Glomerular visceral epithelial cell (primary cell): ENCODE measurements around the gene HLA-DQA2.
"Not testable (repeated sequence)": the region's sequence is repeated elsewhere in the genome, so short reads cannot be mapped to it uniquely, and the experiment has no call there.

ENCODE experiments used
- DNase-seq: peaks from one replicate; pipeline ENCODE4 v3.0.0-alpha.2; 2016; ENCODE audit errors: extremely low spot score

HLA-DQA2 gene

DNA sequence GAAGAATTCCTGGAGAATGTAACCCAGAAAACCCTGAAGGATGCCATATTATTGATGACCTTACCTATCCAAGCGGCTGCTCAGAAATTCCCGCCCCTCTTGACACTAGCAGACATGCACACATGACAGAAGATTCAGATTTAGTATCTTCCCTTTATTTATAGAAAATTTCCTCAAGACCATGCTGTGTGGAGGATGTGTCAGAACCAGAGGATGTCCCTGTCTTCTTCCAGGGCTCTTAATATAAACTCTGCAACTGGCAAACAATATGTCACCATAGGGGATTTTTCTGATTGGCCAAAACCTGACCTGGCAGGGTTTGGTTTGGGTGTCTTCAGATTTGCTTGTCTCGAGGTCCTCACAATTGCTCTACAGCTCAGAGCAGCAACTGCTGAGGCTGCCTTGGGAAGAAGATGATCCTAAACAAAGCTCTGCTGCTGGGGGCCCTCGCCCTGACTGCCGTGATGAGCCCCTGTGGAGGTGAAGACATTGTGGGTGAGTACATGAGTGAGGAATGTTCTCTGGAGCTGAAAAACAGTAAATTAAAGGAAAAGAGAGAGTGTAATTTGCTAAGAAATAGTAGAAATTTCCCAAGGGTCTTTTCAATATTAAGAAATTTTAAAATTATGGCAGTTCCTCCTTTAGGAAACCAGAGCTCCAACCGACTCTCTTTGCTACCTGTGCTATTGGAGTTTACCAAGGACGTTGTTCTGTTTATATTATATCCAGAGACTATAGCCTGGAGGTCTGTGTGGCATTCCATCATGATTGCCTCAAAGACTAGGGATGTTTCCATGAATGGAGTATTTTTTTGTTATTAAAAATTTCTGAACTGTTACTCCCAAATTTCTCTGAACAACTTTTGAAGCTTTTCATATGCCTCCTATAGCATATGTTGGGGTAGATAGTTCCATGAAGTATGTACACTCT lies at the start of gene HLA-DQA2:
Gene HLA-DQA2 (plus strand): TSS at position 361 of the 930 bp plus-strand sequence. CDS start 53 bp downstream, at position 414.
- DNase-seq, result no peak

GRCh38 chr6:32692019-32692418 lies 49.2 kb upstream of the HLA-DQA2 start:
- peak; percentile 11 for DNase-seq

DNA sequence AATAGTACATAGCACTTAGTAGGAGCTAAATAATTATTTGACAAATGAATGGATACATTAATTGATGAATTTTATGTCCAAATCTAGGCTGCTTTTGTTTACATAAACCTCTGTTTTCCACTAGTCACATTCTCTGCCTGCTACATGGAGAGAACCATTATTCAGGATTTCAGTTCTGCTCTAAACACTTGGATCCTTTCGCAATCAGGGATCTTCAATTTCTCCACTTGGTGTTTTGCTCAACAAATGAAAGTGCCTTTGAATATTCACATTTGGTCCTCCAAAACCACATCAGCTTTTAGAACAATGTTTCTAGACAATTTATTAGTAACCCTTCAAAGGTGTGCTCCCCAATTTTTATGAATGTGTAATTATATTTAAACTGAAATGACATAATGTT lies 44.2 kb upstream of the HLA-DQA2 start:
- DNase-seq, result no peak

DNA sequence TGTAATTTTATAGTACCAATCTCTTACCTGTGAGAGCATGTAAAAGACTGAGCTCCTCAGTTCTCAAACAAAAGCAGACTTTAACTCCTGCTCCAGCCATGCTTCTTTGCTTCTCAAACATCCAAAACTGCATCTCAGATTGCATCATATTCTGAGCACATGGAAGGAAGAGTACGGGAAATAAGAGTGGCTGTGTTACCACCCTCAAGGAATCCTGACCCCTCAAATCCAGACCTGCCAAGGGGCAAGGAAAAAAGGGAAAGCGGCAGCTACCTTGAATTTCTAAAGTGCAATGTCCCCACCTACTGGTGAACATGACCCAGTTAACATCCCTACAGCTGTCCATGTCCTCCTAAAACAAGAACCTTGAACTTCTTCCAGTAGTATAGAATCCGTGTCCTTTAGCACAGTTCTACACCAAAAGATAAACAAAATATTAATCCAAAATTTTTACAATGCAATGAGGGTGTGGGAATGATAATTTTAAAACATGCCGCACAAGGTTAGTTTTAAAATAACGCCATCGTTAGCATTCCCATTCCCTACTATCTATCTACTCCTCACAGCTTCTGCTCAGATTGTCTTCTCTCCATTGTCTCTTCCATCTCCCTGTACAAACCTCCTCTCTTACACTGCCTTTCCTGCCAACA lies 40.7 kb upstream of the HLA-DQA2 start:
- peak; percentile 52 for DNase-seq

DNA sequence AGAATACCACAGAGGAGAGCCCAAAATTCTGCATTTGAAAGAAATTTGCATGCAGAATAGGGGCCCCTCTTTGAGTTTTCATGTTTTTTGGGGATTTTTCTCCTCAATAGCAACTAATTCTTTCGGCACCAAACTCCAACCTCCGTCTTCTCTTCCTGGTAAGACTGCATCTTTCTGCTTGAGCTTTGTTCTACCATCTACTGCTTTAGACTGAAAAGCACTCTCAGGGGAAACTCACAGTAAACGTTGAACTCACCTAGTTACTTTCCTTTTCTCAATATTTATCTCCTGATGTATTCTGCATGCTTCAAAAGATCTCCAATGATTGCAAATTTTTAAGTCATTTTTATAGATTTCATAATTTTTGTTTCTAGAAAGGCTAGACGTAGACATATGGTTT lies 37.8 kb upstream of the HLA-DQA2 start:
- DNase-seq, result no peak

GRCh38 chr6:32705164-32705563 lies 36.0 kb upstream of the HLA-DQA2 start:
- DNase-seq, result not testable (repeated sequence)

DNA sequence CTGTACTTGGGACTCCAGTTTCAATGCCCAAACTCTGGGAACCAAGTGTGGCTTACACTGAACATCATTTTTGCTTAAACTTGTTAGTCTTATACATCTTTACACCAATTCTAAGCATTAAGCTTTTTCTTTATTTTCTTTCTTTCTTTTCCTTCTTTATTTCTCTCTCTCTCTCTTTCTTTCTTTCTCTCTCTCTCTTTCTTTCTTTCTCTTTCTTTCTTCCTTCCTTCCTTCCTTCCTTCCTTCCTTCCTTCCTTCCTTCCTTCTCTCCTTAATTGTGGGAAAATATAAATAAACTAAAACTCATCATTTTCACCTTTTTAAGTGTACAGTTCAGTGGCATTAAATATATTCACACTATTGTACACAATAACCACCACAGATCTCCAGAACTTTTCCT lies 31.6 kb upstream of the HLA-DQA2 start:
- no peak for DNase-seq

DNA sequence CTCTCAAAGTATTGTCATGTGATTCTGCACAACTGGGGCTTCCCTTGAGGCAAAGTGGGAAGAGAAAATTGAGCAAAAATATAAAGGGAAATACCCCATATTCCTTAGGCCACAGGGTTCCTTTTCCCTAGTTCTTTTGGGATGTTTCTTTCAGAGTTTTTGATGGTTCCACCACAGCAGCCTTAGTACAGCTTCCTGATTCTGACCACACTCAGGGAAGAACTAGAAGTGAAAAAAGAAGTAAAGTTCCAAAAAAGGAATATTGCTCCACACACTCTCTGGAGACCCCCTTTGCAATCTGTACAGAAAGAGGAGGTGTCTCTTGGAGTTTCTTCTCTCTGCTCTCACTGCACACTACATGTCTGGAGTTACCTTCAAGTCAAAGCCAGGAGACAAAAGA lies 27.9 kb upstream of the HLA-DQA2 start:
- DNase-seq, result no peak

GRCh38 chr6:32716396-32716795 lies 24.8 kb upstream of the HLA-DQA2 start:
- no peak for DNase-seq

DNA sequence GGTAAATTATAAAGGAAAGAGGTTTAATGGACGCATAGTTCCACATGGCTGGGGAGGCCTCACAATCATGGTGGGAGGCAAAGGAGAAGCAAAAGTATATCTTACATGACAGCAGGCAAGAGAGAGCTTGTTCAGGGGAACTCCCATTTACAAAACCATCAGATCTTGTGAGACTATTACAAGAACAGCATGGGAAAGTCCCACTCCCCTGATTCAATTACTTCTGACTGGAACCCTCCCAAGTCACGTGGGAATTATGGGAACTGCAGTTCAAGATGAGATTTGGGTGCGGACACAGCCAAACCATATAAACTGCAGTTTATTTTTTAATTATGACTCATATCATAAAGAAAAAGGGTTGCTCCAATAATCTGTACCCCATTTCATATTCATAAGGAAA lies 22.3 kb upstream of the HLA-DQA2 start:
- no peak for DNase-seq

GRCh38 chr6:32738126-32738525 lies 3.1 kb upstream of the HLA-DQA2 start:
- no peak for DNase-seq

DNA sequence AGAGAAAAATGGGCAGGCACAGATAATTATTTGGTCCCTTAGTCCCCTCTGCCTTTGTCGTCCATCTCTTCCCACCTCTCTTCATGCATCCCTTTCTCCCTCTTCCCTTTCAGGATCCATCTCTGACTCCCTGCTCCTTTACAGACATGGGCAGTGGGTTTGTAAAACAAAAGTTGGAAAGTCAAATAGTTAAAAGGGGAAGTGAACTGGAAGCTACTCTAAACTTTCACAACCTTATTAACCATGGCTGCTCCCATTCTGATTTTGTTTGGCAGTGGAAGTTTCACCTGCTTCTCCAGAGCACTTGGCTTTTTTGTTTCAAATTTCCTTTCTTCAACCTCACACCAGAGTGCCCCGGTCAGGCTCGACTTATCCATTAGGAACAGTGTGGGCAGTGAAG lies 1.2 kb downstream of the HLA-DQA2 start:
- DNase-seq, result no peak

DNA sequence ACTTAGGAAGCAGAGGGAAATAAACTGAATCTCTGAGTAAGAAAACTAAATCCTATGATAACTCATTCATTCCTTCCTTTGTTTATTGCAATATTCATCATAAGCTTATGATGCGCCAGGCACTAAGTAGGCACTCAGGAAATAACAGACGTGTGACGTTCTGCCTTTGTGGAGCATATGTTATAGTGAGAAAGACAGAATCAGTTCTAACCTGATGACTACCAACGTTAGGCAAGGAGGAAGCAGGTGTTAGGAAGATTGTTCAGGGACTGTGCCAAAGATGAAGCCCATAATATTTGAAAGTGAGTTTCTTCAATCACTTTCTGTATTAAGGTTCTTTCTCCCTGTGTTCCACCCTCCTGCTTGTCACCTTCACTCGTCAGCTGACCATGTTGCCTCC lies 3.6 kb downstream of the HLA-DQA2 start:
- DNase-seq, result no peak

DNA sequence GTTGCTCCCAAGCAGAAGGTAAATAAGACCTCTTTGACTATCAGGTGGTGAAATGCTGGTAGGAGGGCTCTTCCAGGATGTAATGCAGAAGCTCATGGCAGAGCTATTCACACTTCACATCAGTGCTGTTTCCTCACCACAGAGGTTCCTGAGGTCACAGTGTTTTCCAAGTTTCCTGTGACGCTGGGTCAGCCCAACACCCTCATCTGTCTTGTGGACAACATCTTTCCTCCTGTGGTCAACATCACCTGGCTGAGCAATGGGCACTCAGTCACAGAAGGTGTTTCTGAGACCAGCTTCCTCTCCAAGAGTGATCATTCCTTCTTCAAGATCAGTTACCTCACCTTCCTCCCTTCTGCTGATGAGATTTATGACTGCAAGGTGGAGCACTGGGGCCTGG lies 4.5 kb downstream of the HLA-DQA2 start:
- not testable (repeated sequence) for DNase-seq

DNA sequence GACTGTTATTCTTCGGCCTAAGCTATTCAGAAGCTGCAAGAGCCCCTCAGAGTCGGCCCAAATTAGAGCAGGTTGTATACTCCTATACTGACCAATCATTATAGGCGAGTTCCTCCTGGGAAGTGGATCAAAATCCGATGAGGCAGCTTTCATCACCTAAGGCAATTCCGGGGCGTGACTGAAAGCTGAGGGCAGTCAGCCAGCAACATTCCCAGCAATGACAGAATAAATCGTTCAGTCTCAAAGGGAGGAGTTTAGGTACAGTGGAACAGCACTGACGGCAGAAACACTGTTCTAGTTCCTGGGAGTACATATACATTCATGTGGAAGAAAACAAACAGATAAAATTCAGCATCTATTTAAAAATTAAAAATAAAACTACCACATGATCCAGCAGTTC lies 11.4 kb downstream of the HLA-DQA2 start:
- DNase-seq, result no peak

DNA sequence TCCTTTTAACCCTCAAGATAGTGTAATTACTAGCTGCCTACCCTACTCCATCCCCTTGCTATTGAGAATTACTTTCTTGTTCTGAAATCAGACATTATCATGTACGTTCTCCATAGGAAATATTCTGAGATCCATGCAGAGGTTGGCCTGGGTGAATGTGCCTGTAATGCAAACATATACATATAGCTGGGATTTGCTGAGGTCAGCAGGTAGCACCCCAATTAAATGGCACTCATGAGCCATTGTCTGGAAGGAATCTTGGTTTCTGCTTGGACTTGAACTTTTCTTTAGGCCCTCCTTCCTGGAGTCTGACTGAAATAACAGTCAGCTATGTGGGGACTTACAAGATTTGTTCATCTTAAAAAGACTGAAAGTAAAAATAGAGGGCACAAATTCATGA lies 18.5 kb downstream of the HLA-DQA2 start:
- no peak for DNase-seq

GRCh38 chr6:32761072-32761471 lies 19.9 kb downstream of the HLA-DQA2 start:
- no peak for DNase-seq

- no peak for DNase-seq
These were observed 20.4 kb downstream of the HLA-DQA2 start for GRCh38 chr6:32761548-32761947.

GRCh38 chr6:32763421-32763820 lies 22.2 kb downstream of the HLA-DQA2 start, which contains the start of gene HLA-DQB2:
Gene HLA-DQB2 (minus strand): TSS chr6:32763532. CDS start chr6:32763470, 62 bp downstream.
- DNase-seq, result no peak

GRCh38 chr6:32764048-32764447 lies 22.9 kb downstream of the HLA-DQA2 start:
- no peak for DNase-seq

GRCh38 chr6:32772656-32773055 lies 31.5 kb downstream of the HLA-DQA2 start:
- no peak for DNase-seq

DNA sequence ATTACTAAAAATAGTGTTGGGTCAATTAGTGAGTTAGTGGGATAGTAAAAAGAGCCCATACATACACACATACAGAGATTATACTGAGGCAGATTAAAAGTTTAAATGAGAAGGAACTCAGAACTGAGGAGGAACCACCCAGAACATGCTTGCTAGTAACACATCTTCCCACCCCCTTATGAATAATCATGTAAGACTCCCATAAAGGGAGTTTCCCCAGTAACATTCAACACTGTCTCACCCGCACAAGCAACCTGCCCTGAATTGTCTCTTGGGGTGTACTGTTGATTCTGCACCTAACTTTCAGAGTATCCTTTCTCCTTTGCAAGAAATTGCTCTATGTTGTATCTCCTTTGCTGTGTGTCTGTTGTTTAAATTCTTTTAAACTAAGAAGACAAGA lies 33.2 kb downstream of the HLA-DQA2 start:
- no peak for DNase-seq

- DNase-seq, result no peak
These were observed 33.9 kb downstream of the HLA-DQA2 start for GRCh38 chr6:32775071-32775470.
